HUES64 (cell line): Measurements from ENCODE around the gene STAC3.

Experiments
- H3K27ac ChIP-seq: 2 replicates; pipeline ENCODE4 v1.7.0; 2013; ENCODE audit warnings: low read depth, low read length, inconsistent platforms
- H3K27me3 ChIP-seq: 2 replicates; pipeline ENCODE4 v1.6.1; 2013; ENCODE audit warnings: mild to moderate bottlenecking, low read length; ENCODE audit not compliant: insufficient read depth
- H3K36me3 ChIP-seq: 2 replicates; pipeline ENCODE4 v1.6.1; 2013; ENCODE audit warnings: mild to moderate bottlenecking, low read length; ENCODE audit not compliant: insufficient read depth
- H3K4me1 ChIP-seq: 2 replicates; pipeline ENCODE4 v1.6.1; 2013; ENCODE audit warnings: mild to moderate bottlenecking, low read length, moderate library complexity; ENCODE audit not compliant: insufficient read depth
- H3K4me3 ChIP-seq: 2 replicates; pipeline ENCODE4 v1.5.1; 2013; ENCODE audit warnings: mild to moderate bottlenecking, low read length, moderate library complexity
- H3K9ac ChIP-seq: 2 replicates; pipeline ENCODE4 v1.6.1; 2013; ENCODE audit warnings: mild to moderate bottlenecking, low read depth, low read length
- H3K9me3 ChIP-seq: 2 replicates; pipeline ENCODE4 v1.6.1; 2013; ENCODE audit warnings: low read depth, low read length; ENCODE audit not compliant: insufficient read depth
- WGBS: fragments of 150-250, 120-280 bp; methylation state at CpG from one replicate; pipeline ENCODE4 v1.1.7; 2013; ENCODE audit warnings: missing lambda C conversion rate; 5-methylcytosine and 5-hydroxymethylcytosine counted together

The STAC3 gene

GRCh38 chr12:57212701-57213057, 38.3 kb downstream of the STAC3 start:
- Histone ChIP-seq H3K9me3 (no peaks in the 10 kb centered on the region), H3K27me3 (peaks cover 42% of the 10 kb centered on the region), H3K27ac (no peak overlapping the region; the same call in 1 of the 2 replicates), H3K9ac (no peak overlapping the region), H3K36me3 (peaks cover 43% of the 10 kb centered on the region), H3K4me3 (no peak overlapping the region), H3K4me1 (peaks cover 13% of the 10 kb centered on the region)
- 85% methylated on average over 5 of the region's 7 CpGs for WGBS

GRCh38 chr12:57211791-57212700, 38.9 kb downstream of the STAC3 start:
- WGBS: 94% methylated on average over 25 of the region's 27 CpGs
- Histone ChIP-seq H3K27me3 (peaks cover 36% of the 10 kb centered on the region), H3K27ac (no peak overlapping the region), H3K9me3 (no peaks in the 10 kb centered on the region), H3K9ac (no peak overlapping the region), H3K4me3 (no peak overlapping the region), H3K4me1 (peaks cover 13% of the 10 kb centered on the region), H3K36me3 (peaks cover 47% of the 10 kb centered on the region)

- peaks cover 54% of the 10 kb centered on the region for H3K36me3 ChIP-seq
- peaks cover 13% of the 10 kb centered on the region for H3K4me1 ChIP-seq
- no peak overlapping the region for H3K4me3 ChIP-seq
- H3K9me3 ChIP-seq: no peaks in the 10 kb centered on the region
- H3K27ac ChIP-seq: no peak overlapping the region
- no peak overlapping the region for H3K9ac ChIP-seq
- H3K27me3 ChIP-seq: peaks cover 28% of the 10 kb centered on the region
- WGBS: 96% methylated on average over 16 of the region's 16 CpGs
These were observed 39.9 kb downstream of the STAC3 start for GRCh38 chr12:57210926-57211692.

- peaks cover 21% of the 10 kb centered on the region for H3K27me3 ChIP-seq
- 96% methylated on average over 15 of the region's 15 CpGs for WGBS
- H3K9ac ChIP-seq: no peak overlapping the region
- peaks cover 13% of the 10 kb centered on the region for H3K4me1 ChIP-seq
- H3K27ac ChIP-seq: no peak overlapping the region
- peaks cover 60% of the 10 kb centered on the region for H3K36me3 ChIP-seq
- no peaks in the 10 kb centered on the region for H3K9me3 ChIP-seq
- H3K4me3 ChIP-seq: no peak overlapping the region
These were observed 40.5 kb downstream of the STAC3 start for GRCh38 chr12:57210461-57210860.

- no peak overlapping the region for H3K27ac ChIP-seq
- peaks cover 16% of the 10 kb centered on the region for H3K27me3 ChIP-seq
- 95% methylated on average over 8 of the region's 8 CpGs for WGBS
- no peak overlapping the region for H3K4me3 ChIP-seq
- no peak overlapping the region for H3K9ac ChIP-seq
- peaks cover 66% of the 10 kb centered on the region for H3K36me3 ChIP-seq
- H3K4me1 ChIP-seq: peaks cover 13% of the 10 kb centered on the region
- H3K9me3 ChIP-seq: no peaks in the 10 kb centered on the region
These were observed 41.1 kb downstream of the STAC3 start for GRCh38 chr12:57209916-57210315.

- Histone ChIP-seq H3K36me3 (peaks cover 77% of the 10 kb centered on the region), H3K27me3 (peaks cover 4% of the 10 kb centered on the region), H3K9me3 (no peaks in the 10 kb centered on the region), H3K9ac (no peak overlapping the region), H3K4me3 (no peak overlapping the region), H3K27ac (no peak overlapping the region), H3K4me1 (peaks cover 8% of the 10 kb centered on the region)
- WGBS: 92% methylated on average over 22 of the region's 22 CpGs
These were observed 42.2 kb downstream of the STAC3 start for GRCh38 chr12:57208631-57209282.

GRCh38 chr12:57207731-57208630, 43.0 kb downstream of the STAC3 start:
- Histone ChIP-seq H3K9ac (no peak overlapping the region), H3K27ac (no peak overlapping the region), H3K36me3 (peaks cover 85% of the 10 kb centered on the region), H3K9me3 (no peaks in the 10 kb centered on the region), H3K4me1 (0 out of 2 replicates have a peak, but pooled peaks cover 3% of the 10 kb centered on the region), H3K27me3 (no peaks in the 10 kb centered on the region), H3K4me3 (no peak overlapping the region)
- 96% methylated on average over 29 of the region's 29 CpGs for WGBS

- Histone ChIP-seq H3K4me1 (no peaks in the 10 kb centered on the region), H3K9ac (no peak overlapping the region; the same call in 1 of the 2 replicates), H3K9me3 (no peaks in the 10 kb centered on the region), H3K4me3 (no peak overlapping the region), H3K27me3 (no peaks in the 10 kb centered on the region), H3K27ac (no peak overlapping the region), H3K36me3 (peaks cover 93% of the 10 kb centered on the region)
- WGBS: 95% methylated on average over 7 of the region's 7 CpGs
These were observed 45.1 kb downstream of the STAC3 start for GRCh38 chr12:57205931-57206330.

- Histone ChIP-seq H3K27ac (no peak overlapping the region), H3K27me3 (no peaks in the 10 kb centered on the region), H3K4me3 (no peak overlapping the region), H3K36me3 (peaks cover 93% of the 10 kb centered on the region), H3K9ac (no peak overlapping the region), H3K4me1 (no peaks in the 10 kb centered on the region), H3K9me3 (no peaks in the 10 kb centered on the region)
- 97% methylated on average over 26 of the region's 26 CpGs for WGBS
These were observed 45.8 kb downstream of the STAC3 start for GRCh38 chr12:57205186-57205585.

- 94% methylated on average over 19 of the region's 19 CpGs for WGBS
- Histone ChIP-seq H3K9me3 (no peaks in the 10 kb centered on the region), H3K27me3 (no peaks in the 10 kb centered on the region), H3K36me3 (peaks cover 92% of the 10 kb centered on the region), H3K27ac (no peak overlapping the region), H3K4me3 (no peak overlapping the region), H3K4me1 (no peaks in the 10 kb centered on the region), H3K9ac (no peak overlapping the region)
These were observed 46.5 kb downstream of the STAC3 start for GRCh38 chr12:57204454-57204853.
